Stimulated activated CD4-positive, alpha-beta T cell treated with anti-CD3 and anti-CD28 coated beads, Interleukin-2, amount 100 ng/mL, for 48 hours (primary cell): ENCODE measurements around the gene SLC25A26.

ENCODE experiments used
- DNase-seq, 2 donors: peaks; one replicate each; pipeline ENCODE4 v3.0.0-alpha.2; 2020

The SLC25A26 gene

GRCh38 chr3:66335671-66336070 lies 114.9 kb downstream of the SLC25A26 start:
- DNase-seq: no peak

- no peak for DNase-seq
These were observed 115.5 kb downstream of the SLC25A26 start for GRCh38 chr3:66336333-66336766.

- no peak for DNase-seq
These were observed 118.1 kb downstream of the SLC25A26 start for GRCh38 chr3:66338927-66339326.

- no peak for DNase-seq
These were observed 122.0 kb downstream of the SLC25A26 start for GRCh38 chr3:66342717-66343356.

- DNase-seq: no peak
These were observed 123.6 kb downstream of the SLC25A26 start for GRCh38 chr3:66344391-66344811.

GRCh38 chr3:66344848-66345578 lies 124.2 kb downstream of the SLC25A26 start:
- DNase-seq: no peak

- DNase-seq: no peak
These were observed 127.9 kb downstream of the SLC25A26 start for GRCh38 chr3:66348704-66349103.

- no peak for DNase-seq
These were observed 129.8 kb downstream of the SLC25A26 start for GRCh38 chr3:66350601-66351000.

GRCh38 chr3:66353039-66353438 lies 132.2 kb downstream of the SLC25A26 start:
- no peak for DNase-seq

GRCh38 chr3:66353530-66353929 lies 132.7 kb downstream of the SLC25A26 start:
- no peak for DNase-seq

- no peak for DNase-seq
These were observed 133.2 kb downstream of the SLC25A26 start for GRCh38 chr3:66354001-66354400.

GRCh38 chr3:66355394-66355793 lies 134.6 kb downstream of the SLC25A26 start:
- DNase-seq: no peak

- no peak for DNase-seq
These were observed 135.2 kb downstream of the SLC25A26 start for GRCh38 chr3:66355997-66356396.

- no peak for DNase-seq
These were observed 140.6 kb downstream of the SLC25A26 start for GRCh38 chr3:66361356-66361755.

- DNase-seq: no peak
These were observed 141.7 kb downstream of the SLC25A26 start for GRCh38 chr3:66362541-66362941.

GRCh38 chr3:66363148-66363547 lies 142.3 kb downstream of the SLC25A26 start:
- DNase-seq: no peak

GRCh38 chr3:66365080-66365479 lies 144.3 kb downstream of the SLC25A26 start:
- no peak for DNase-seq

- no peak for DNase-seq
These were observed 145.9 kb downstream of the SLC25A26 start for GRCh38 chr3:66366747-66367146.

GRCh38 chr3:66367979-66368378 lies 147.2 kb downstream of the SLC25A26 start:
- no peak for DNase-seq

GRCh38 chr3:66370179-66370578 lies 149.4 kb downstream of the SLC25A26 start:
- DNase-seq: no peak

GRCh38 chr3:66371432-66371831 lies 150.6 kb downstream of the SLC25A26 start:
- DNase-seq: no peak

GRCh38 chr3:66372681-66373350 lies 152.0 kb downstream of the SLC25A26 start:
- no peak for DNase-seq

- DNase-seq: no peak
These were observed 155.8 kb downstream of the SLC25A26 start for GRCh38 chr3:66376568-66376967.

- no peak for DNase-seq
These were observed 157.0 kb downstream of the SLC25A26 start for GRCh38 chr3:66377800-66378199.
